Neural progenitor cell (in vitro differentiated cells): ENCODE results near the gene PCDH1.

ENCODE experiments used
- EZH2 ChIP-seq: fragments of 200-600 bp; sonication (generic); IDR thresholded peaks from 2 replicates; pipeline ENCODE4 v1.6.1; 2017; ENCODE audit warnings: antibody characterized with exemption, mild to moderate bottlenecking, moderate library complexity
- EZH2phosphoT487 ChIP-seq: fragments of 200-600 bp; sonication (generic); IDR thresholded peaks from 2 replicates; pipeline ENCODE4 v1.6.1; 2017; ENCODE audit warnings: antibody characterized with exemption
- TF ChIP-seq, protein P1 (sequence below): fragments of 200-600 bp; sonication (generic); IDR thresholded peaks from 2 replicates; pipeline ENCODE4 v1.5.1; 2017; ENCODE audit warnings: antibody characterized with exemption, mild to moderate bottlenecking

DNA sequence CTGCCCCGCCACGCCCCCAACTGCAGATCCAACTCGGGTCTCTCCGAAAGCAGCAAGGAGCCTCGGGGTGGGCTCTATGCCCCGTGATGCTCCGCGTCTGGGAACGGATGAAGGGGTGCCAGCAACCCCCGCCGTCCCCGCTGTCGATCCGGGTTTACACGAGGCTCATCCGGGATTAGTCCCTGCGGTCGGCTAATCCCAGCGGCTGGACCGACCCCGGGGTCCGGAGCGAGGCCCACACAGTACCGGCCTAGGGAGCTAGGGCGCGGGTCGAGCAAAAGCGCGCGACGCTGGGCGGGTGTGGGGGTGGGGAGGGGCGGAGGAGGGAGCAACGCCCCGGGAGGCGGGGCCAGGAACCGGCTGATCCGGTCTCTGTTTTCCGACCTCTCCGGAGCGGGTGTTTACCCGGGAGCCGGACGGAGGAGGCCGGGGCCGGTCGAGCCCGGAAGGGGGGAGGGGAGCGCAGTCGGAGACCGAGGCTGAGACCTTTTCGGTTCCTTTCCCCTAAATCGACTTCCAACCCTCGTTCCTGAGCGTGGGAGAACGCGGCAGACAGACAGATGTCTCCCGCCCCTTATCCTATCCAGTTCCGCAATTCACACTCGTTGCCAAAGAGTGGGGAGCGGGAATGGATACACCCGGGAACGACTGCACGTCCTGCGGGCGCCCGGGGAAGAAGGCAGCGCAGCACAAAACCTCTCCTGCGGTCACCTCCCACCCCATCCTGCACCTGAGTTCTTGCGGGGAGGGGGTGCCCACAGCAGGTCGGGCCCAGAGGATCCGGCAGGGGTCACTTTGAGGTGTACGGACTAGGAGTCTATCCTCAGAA lies 28.6 kb downstream of the PCDH1 start:
- TF ChIP-seq, protein P1, sequence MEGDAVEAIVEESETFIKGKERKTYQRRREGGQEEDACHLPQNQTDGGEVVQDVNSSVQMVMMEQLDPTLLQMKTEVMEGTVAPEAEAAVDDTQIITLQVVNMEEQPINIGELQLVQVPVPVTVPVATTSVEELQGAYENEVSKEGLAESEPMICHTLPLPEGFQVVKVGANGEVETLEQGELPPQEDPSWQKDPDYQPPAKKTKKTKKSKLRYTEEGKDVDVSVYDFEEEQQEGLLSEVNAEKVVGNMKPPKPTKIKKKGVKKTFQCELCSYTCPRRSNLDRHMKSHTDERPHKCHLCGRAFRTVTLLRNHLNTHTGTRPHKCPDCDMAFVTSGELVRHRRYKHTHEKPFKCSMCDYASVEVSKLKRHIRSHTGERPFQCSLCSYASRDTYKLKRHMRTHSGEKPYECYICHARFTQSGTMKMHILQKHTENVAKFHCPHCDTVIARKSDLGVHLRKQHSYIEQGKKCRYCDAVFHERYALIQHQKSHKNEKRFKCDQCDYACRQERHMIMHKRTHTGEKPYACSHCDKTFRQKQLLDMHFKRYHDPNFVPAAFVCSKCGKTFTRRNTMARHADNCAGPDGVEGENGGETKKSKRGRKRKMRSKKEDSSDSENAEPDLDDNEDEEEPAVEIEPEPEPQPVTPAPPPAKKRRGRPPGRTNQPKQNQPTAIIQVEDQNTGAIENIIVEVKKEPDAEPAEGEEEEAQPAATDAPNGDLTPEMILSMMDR = no peak
- TF ChIP-seq EZH2 = peak; percentile 30
- TF ChIP-seq EZH2phosphoT487 = no peak
